SU-DHL-6 (cell line): ENCODE results near the gene VWA5A.
"Not testable (repeated sequence)": the region's sequence is repeated elsewhere in the genome, so short reads cannot be mapped to it uniquely, and the experiment has no call there.

ENCODE experiments used
- H2AFZ ChIP-seq: fragments of 200-600 bp; sonication (generic); 2 replicates; pipeline ENCODE4 v1.6.1; 2014; ENCODE audit warnings: low read depth, mild to moderate bottlenecking, moderate library complexity, mixed read lengths, antibody characterized with exemption, low read length; ENCODE audit not compliant: severe bottlenecking
- H3F3A ChIP-seq: fragments of 200-600 bp; shearing (Covaris generic); 2 replicates; pipeline ENCODE4 v1.6.0; 2016; ENCODE audit warnings: antibody characterized with exemption, mild to moderate bottlenecking; ENCODE audit not compliant: insufficient read depth
- H3K27ac ChIP-seq: fragments of 200-600 bp; sonication (generic); 2 replicates; pipeline ENCODE4 v1.5.1; 2016; ENCODE audit warnings: low read depth, mild to moderate bottlenecking, low read length, moderate library complexity, mixed read lengths
- H3K27me3 ChIP-seq: fragments of 200-600 bp; sonication (generic), shearing (Covaris generic); 2 replicates; pipeline ENCODE4 v1.6.0; 2014; ENCODE audit warnings: mild to moderate bottlenecking, low read length
- H3K36me3 ChIP-seq: fragments of 200-600 bp; sonication (generic); 2 replicates; pipeline ENCODE4 v1.6.1; 2014; ENCODE audit warnings: mild to moderate bottlenecking, low read length, mixed read lengths
- H3K4me2 ChIP-seq: fragments of 300-600, 200-600 bp; shearing (Covaris generic), sonication (generic); 2 replicates; pipeline ENCODE4 v1.6.0; 2014; ENCODE audit warnings: low read length, low read depth, mild to moderate bottlenecking; ENCODE audit not compliant: poor library complexity, severe bottlenecking
- H3K4me3 ChIP-seq: fragments of 200-600 bp; sonication (generic); 2 replicates; pipeline ENCODE4 v1.5.1; 2014; ENCODE audit warnings: antibody characterized with exemption, low read length, mild to moderate bottlenecking, mixed read lengths; ENCODE audit not compliant: insufficient read depth, poor library complexity, severe bottlenecking
- H3K79me2 ChIP-seq: fragments of 200-600 bp; sonication (generic); 2 replicates; pipeline ENCODE4 v1.6.1; 2014; ENCODE audit warnings: mild to moderate bottlenecking, low read length, moderate library complexity; ENCODE audit not compliant: insufficient read depth
- H3K9ac ChIP-seq: fragments of 200-600 bp; sonication (generic); 2 replicates; pipeline ENCODE4 v1.7.0; 2014; ENCODE audit warnings: mild to moderate bottlenecking, low read length
- H3K9me2 ChIP-seq: fragments of 200-600 bp; sonication (generic); replicated peaks from 2 replicates; pipeline ENCODE4 v1.6.1; 2014; ENCODE audit warnings: low read length; ENCODE audit not compliant: insufficient read depth
- H3K9me3 ChIP-seq: fragments of 200-600 bp; sonication (generic); 2 replicates; pipeline ENCODE4 v1.6.1; 2014; ENCODE audit warnings: low read length, mixed read lengths; ENCODE audit not compliant: insufficient read depth
- H4K20me1 ChIP-seq: fragments of 200-600 bp; sonication (generic); 2 replicates; pipeline ENCODE4 v1.6.1; 2014; ENCODE audit warnings: low read depth, mild to moderate bottlenecking, antibody characterized with exemption, low read length, moderate library complexity, mixed read lengths
- CTCF ChIP-seq: fragments of 200-600 bp; sonication (generic); IDR thresholded peaks from one replicate; pipeline ENCODE4 v1.5.1; 2017; ENCODE audit warnings: antibody characterized with exemption, mild to moderate bottlenecking, low read length, moderate library complexity; ENCODE audit not compliant: insufficient read depth, poor library complexity, severe bottlenecking
- EZH2phosphoT487 ChIP-seq: fragments of 200-600 bp; sonication (generic), shearing (Covaris generic); conservative IDR thresholded peaks from 2 replicates; pipeline ENCODE4 v1.6.1; 2018; ENCODE audit warnings: mild to moderate bottlenecking, antibody characterized with exemption, low read length, moderate library complexity, mixed read lengths

VWA5A gene

GRCh38 chr11:124167826-124168231, 52.6 kb downstream of the VWA5A start:
- H3K27ac ChIP-seq = no peak overlapping the region
- H3K36me3 ChIP-seq = no peaks in the 10 kb centered on the region
- H4K20me1 ChIP-seq = no peaks in the 10 kb centered on the region
- H3K9me2 ChIP-seq = no peaks in the 10 kb centered on the region
- no peak overlapping the region for H3K4me3 ChIP-seq
- no peak overlapping the region for H3K4me2 ChIP-seq
- H3K27me3 ChIP-seq = no peaks in the 10 kb centered on the region
- no peaks in the 10 kb centered on the region for H3F3A ChIP-seq
- H2AFZ ChIP-seq = no peak overlapping the region
- no peak overlapping the region for H3K9ac ChIP-seq
- TF ChIP-seq EZH2phosphoT487 (no peak), CTCF (no peak)
- no peaks in the 10 kb centered on the region for H3K79me2 ChIP-seq
- H3K9me3 ChIP-seq = no peaks in the 10 kb centered on the region

GRCh38 chr11:124168796-124169195, 53.5 kb downstream of the VWA5A start:
- no peaks in the 10 kb centered on the region for H3K27me3 ChIP-seq
- H3K36me3 ChIP-seq = no peaks in the 10 kb centered on the region
- TF ChIP-seq EZH2phosphoT487 (no peak), CTCF (no peak)
- H4K20me1 ChIP-seq = no peaks in the 10 kb centered on the region
- no peaks in the 10 kb centered on the region for H3K79me2 ChIP-seq
- H3F3A ChIP-seq = no peaks in the 10 kb centered on the region
- H3K4me2 ChIP-seq = no peak overlapping the region
- H3K9ac ChIP-seq = no peak overlapping the region
- no peaks in the 10 kb centered on the region for H3K9me2 ChIP-seq
- H3K27ac ChIP-seq = no peak overlapping the region
- no peak overlapping the region for H3K4me3 ChIP-seq
- H2AFZ ChIP-seq = no peak overlapping the region
- H3K9me3 ChIP-seq = no peaks in the 10 kb centered on the region

DNA sequence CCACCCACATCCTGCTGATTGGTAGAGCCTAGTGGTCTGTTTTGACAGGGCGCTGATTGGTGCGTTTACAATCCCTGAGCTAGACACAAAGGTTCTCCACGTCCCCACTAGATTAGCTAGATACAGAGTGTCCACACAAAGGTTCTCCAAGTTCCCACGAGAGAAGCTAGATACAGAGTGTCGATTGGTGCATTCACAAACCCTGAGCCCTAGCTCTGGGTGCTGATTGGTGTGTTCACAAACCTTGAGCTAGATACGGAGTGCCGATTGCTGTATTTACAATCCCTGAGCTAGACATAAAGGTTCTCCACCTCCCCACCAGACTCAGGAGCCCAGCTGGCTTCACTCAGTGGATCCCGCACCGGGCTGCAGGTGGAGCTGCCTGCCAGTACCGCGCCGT, 55.1 kb downstream of the VWA5A start:
- not testable (repeated sequence) for H3K27me3 ChIP-seq, H3K9ac ChIP-seq, H3K4me3 ChIP-seq, H3K9me2 ChIP-seq, H3K9me3 ChIP-seq, H3K27ac ChIP-seq, H3F3A ChIP-seq, H3K36me3 ChIP-seq, H4K20me1 ChIP-seq, H3K4me2 ChIP-seq, H2AFZ ChIP-seq, H3K79me2 ChIP-seq

GRCh38 chr11:124170801-124171586, 55.7 kb downstream of the VWA5A start:
- Histone ChIP-seq H3K9me2 (no peaks in the 10 kb centered on the region), H3K27ac (no peak overlapping the region), H3K9ac (no peak overlapping the region), H3K4me3 (no peak overlapping the region), H3K4me2 (no peak overlapping the region), H2AFZ (no peak overlapping the region), H3K36me3 (no peaks in the 10 kb centered on the region), H3K9me3 (no peaks in the 10 kb centered on the region), H3K79me2 (no peaks in the 10 kb centered on the region), H4K20me1 (no peaks in the 10 kb centered on the region), H3K27me3 (no peaks in the 10 kb centered on the region), H3F3A (no peaks in the 10 kb centered on the region)
- TF ChIP-seq EZH2phosphoT487 (no peak), CTCF (no peak)
